SK-N-SH treated with all-trans-retinoic acid at 6 μM for 48 hours (cell line): ENCODE data around the gene TMC7.

ENCODE experiments used
- ATAC-seq: fragments of 200-7000 bp; cut with Tn5 transposase; 3 replicates; pipeline ENCODE4 v1.9.1; 2020; ENCODE audit warnings: mild to moderate bottlenecking, moderate library complexity
- ARNTL ChIP-seq: fragments of 450-650 bp; formaldehyde crosslinking; IDR thresholded peaks from 2 replicates; pipeline ENCODE4 v1.5.0; 2020; ENCODE audit warnings: low read depth, mild to moderate bottlenecking, moderate library complexity, borderline replicate concordance
- BACH2 ChIP-seq: fragments of 250-450 bp; sonication (Bioruptor Pico); IDR thresholded peaks from 2 replicates; pipeline ENCODE4 v1.9.0; 2021; ENCODE audit warnings: mild to moderate bottlenecking, borderline replicate concordance
- CSDC2 ChIP-seq: fragments of 250-450 bp; sonication (Bioruptor Pico); IDR thresholded peaks from 2 replicates; pipeline ENCODE4 v1.5.0; 2020; ENCODE audit warnings: mild to moderate bottlenecking, moderate library complexity
- ESRRG ChIP-seq: fragments of 250-450 bp; sonication (Bioruptor Pico); IDR thresholded peaks from 2 replicates; pipeline ENCODE4 v1.6.1; 2021; ENCODE audit warnings: mild to moderate bottlenecking
- GLIS3 ChIP-seq: fragments of 250-450 bp; sonication (Bioruptor Pico); IDR thresholded peaks from 2 replicates; pipeline ENCODE4 v1.5.0; 2020; ENCODE audit warnings: mild to moderate bottlenecking, moderate library complexity
- ISL1 ChIP-seq: fragments of 250-450 bp; sonication (Bioruptor Pico); IDR thresholded peaks from 2 replicates; pipeline ENCODE4 v2.1.2; 2022; ENCODE audit warnings: mild to moderate bottlenecking, moderate library complexity
- PPARA ChIP-seq: fragments of 250-450 bp; sonication (Bioruptor Pico); IDR thresholded peaks from 2 replicates; pipeline ENCODE4 v1.5.0; 2020; ENCODE audit warnings: mild to moderate bottlenecking, borderline replicate concordance
- RARB ChIP-seq: fragments of 250-450 bp; sonication (Bioruptor Pico); IDR thresholded peaks from 2 replicates; pipeline ENCODE4 v1.8.0; 2021; ENCODE audit warnings: mild to moderate bottlenecking, moderate library complexity
- SNAI2 ChIP-seq: fragments of 250-450 bp; sonication (Bioruptor Pico); IDR thresholded peaks from 2 replicates; pipeline ENCODE4 v1.5.0; 2020; ENCODE audit warnings: mild to moderate bottlenecking, moderate library complexity
- TCF4 ChIP-seq: fragments of 250-450 bp; sonication (Bioruptor Pico); IDR thresholded peaks from 2 replicates; pipeline ENCODE4 v1.8.0; 2021; ENCODE audit warnings: mild to moderate bottlenecking, moderate library complexity, borderline replicate concordance
- TOX ChIP-seq: fragments of 250-450 bp; sonication (Bioruptor Pico); IDR thresholded peaks from 2 replicates; pipeline ENCODE4 v1.8.0; 2021; ENCODE audit warnings: mild to moderate bottlenecking, moderate library complexity, borderline replicate concordance
- ZC3H10 ChIP-seq: fragments of 250-450 bp; sonication (Bioruptor Pico); IDR thresholded peaks from 2 replicates; pipeline ENCODE4 v1.5.1; 2021; ENCODE audit warnings: mild to moderate bottlenecking, moderate library complexity
- ZFP3 ChIP-seq: fragments of 250-450 bp; sonication (Bioruptor Pico); IDR thresholded peaks from 2 replicates; pipeline ENCODE4 v1.5.0; 2020; ENCODE audit warnings: mild to moderate bottlenecking, moderate library complexity
- ZFP30 ChIP-seq: fragments of 450-650 bp; formaldehyde crosslinking; IDR thresholded peaks from 2 replicates; pipeline ENCODE4 v1.5.0; 2022; ENCODE audit warnings: mild to moderate bottlenecking, moderate library complexity
- ZNF565 ChIP-seq: fragments of 450-650 bp; formaldehyde crosslinking; conservative IDR thresholded peaks from 2 replicates; pipeline ENCODE4 v1.5.0; 2020; ENCODE audit warnings: low read depth, mild to moderate bottlenecking, moderate library complexity
- ZNF70 ChIP-seq: fragments of 450-650 bp; formaldehyde crosslinking; IDR thresholded peaks from 2 replicates; pipeline ENCODE4 v1.5.0; 2020; ENCODE audit warnings: mild to moderate bottlenecking, moderate library complexity
- ZNF8 ChIP-seq: fragments of 450-650 bp; formaldehyde crosslinking; IDR thresholded peaks from 2 replicates; pipeline ENCODE4 v1.5.0; 2020; ENCODE audit warnings: mild to moderate bottlenecking, moderate library complexity
- TF ChIP-seq, protein P1 (sequence below): fragments of 250-450 bp; sonication (Bioruptor Pico); IDR thresholded peaks from 2 replicates; pipeline ENCODE4 v1.8.0; 2021; ENCODE audit warnings: low read depth, mild to moderate bottlenecking, moderate library complexity, borderline replicate concordance
- TF ChIP-seq, protein P2 (sequence below): fragments of 250-450 bp; sonication (Bioruptor Pico); IDR thresholded peaks from 2 replicates; pipeline ENCODE4 v1.5.1; 2020; ENCODE audit warnings: low read depth, mild to moderate bottlenecking, moderate library complexity
- TF ChIP-seq, protein P3 (sequence below): fragments of 250-450 bp; sonication (Bioruptor Pico); IDR thresholded peaks from 2 replicates; pipeline ENCODE4 v1.5.0; 2020; ENCODE audit warnings: mild to moderate bottlenecking, moderate library complexity
- TF ChIP-seq, protein P4 (sequence below): fragments of 250-450 bp; sonication (Bioruptor Pico); IDR thresholded peaks from 2 replicates; pipeline ENCODE4 v1.5.1; 2021; ENCODE audit warnings: mild to moderate bottlenecking, moderate library complexity
- TF ChIP-seq, protein P5 (sequence below): fragments of 250-450 bp; sonication (Bioruptor Pico); IDR thresholded peaks from 2 replicates; pipeline ENCODE4 v1.8.0; 2020; ENCODE audit warnings: mild to moderate bottlenecking, moderate library complexity, borderline replicate concordance

Gene TMC7

DNA sequence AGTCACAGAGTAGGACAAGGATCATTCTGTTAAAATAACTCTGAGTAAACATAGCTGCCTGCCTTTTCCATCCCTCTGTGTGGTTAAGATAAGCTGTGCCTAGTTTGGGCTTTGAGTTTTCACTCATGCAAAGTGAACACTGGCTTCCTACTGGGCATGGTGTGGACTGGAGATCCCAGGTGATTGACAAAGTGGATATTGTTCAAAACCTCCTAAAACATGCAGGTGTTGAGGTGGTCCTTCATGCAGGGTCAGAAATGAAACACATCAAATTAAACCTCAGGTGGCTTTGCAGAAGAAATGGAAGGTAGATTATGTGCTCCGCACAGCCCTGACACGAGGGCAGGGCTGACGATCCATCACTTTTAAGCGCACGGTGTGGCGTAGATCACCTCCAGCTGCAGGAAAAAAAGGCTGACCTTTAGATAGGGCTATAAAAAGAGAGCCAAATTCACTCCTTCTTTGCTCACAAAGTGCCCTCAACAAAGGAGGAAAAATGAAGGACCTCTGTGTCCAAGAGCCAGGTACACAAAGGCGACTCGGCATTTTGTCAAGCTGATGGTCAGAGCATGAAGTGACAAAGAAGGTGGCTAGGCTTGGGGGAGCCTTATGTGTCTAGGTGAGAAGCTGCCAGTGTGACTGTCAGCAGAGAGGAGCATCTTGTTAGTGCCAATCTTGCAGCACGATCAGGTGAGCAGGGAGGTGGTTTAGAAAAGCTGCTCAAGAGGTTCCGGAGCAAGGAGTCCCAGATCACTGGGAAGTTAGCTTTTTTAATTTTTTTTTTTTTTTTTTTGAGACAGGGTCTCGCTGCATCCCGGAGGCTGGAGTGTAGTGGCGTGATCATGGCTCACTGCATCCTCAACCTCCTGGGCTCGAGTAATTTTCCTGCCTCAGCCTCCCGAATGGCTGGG, 110.2 kb downstream of the TMC7 start:
- ATAC-seq = no peak

DNA sequence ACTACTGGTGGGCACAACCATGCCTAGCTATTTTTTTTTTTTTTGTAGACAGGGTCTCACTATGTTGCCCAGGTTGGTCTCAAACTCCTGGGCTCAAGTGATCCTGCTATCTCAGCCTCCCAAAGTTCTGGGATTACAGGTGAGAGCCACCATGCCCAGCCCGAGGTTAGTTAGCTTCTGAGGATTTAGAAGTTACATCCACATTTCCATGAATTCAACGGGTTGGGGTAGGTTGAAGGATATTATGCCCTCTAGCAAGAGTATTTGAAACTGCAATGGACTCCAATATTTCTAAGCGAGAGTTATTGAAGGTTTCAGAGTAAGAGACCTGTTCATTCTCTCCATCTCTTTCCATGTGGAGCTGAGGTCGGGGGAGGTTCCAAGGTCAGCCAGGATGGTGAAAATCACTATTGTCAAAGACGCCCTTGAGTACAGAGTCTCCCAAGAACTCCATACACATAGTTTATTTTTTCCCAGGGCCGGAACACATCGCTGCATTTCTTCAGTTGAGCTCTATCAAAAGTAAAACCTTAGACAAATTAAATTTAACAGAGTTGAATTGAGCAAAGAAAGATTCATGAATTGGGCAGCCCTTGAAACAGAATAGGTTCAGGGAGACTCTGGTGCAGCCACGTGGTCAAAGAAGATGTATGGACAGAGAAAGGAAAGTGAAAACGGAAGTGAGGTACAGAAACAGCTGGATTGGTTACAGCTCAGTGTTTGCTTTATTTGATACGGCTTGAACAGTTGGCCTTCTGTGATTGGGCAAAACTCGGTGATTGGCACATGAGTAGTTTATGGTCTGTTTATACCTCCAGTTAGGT, 111.0 kb downstream of the TMC7 start:
- ATAC-seq = no peak
- no peak for TF ChIP-seq GLIS3 (CRISPR knock-in tag)
- TF ChIP-seq ARNTL = no peak
- TF ChIP-seq, protein P1, sequence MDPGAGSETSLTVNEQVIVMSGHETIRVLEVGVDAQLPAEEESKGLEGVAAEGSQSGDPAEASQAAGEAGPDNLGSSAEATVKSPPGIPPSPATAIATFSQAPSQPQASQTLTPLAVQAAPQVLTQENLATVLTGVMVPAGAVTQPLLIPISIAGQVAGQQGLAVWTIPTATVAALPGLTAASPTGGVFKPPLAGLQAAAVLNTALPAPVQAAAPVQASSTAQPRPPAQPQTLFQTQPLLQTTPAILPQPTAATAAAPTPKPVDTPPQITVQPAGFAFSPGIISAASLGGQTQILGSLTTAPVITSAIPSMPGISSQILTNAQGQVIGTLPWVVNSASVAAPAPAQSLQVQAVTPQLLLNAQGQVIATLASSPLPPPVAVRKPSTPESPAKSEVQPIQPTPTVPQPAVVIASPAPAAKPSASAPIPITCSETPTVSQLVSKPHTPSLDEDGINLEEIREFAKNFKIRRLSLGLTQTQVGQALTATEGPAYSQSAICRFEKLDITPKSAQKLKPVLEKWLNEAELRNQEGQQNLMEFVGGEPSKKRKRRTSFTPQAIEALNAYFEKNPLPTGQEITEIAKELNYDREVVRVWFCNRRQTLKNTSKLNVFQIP (CRISPR knock-in tag) = no peak
- TF ChIP-seq SNAI2 (CRISPR knock-in tag) = no peak
- no peak for TF ChIP-seq ZNF70 (CRISPR knock-in tag)
- no peak for TF ChIP-seq ZFP3
- TF ChIP-seq TCF4 (CRISPR knock-in tag) = no peak

More for the DNA sequence above, 110.2 kb downstream of the TMC7 start:
- TF ChIP-seq ZFP30 (no peak), ESRRG (no peak), BACH2 (CRISPR knock-in tag) (no peak), ZC3H10 (no peak), RARB (CRISPR knock-in tag) (no peak), CSDC2 (CRISPR knock-in tag) (no peak), TOX (CRISPR knock-in tag) (no peak), ZFP3 (no peak), ZNF8 (CRISPR knock-in tag) (no peak), ISL1 (CRISPR knock-in tag) (no peak), PPARA (no peak)
- TF ChIP-seq, protein P1 (CRISPR knock-in tag) = no peak
- TF ChIP-seq, protein P2, sequence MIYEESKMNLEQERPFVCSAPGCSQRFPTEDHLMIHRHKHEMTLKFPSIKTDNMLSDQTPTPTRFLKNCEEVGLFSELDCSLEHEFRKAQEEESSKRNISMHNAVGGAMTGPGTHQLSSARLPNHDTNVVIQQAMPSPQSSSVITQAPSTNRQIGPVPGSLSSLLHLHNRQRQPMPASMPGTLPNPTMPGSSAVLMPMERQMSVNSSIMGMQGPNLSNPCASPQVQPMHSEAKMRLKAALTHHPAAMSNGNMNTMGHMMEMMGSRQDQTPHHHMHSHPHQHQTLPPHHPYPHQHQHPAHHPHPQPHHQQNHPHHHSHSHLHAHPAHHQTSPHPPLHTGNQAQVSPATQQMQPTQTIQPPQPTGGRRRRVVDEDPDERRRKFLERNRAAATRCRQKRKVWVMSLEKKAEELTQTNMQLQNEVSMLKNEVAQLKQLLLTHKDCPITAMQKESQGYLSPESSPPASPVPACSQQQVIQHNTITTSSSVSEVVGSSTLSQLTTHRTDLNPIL = no peak
- TF ChIP-seq, all 23 proteins: peak for 0

DNA sequence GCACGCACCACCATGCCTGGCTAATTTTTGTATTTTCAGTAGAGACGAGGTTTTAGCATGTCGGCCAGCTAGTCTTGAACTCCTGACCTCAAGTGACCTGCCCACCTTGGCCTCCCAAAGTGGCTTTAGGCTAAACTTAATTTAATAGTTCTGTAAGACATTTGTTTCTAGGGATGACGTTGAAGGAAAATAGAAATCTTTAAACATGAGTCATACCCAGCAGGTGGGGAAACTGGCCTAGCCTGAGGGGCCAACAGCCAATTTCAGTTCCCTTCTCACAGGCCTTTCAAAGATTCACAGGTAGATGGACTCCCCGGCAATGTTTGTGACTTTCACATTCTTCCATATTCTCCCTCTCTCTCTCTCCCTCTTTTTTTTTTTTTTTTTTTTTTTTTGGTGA, 111.9 kb downstream of the TMC7 start:
- no peak for ATAC-seq
- no peak for TF ChIP-seq ESRRG
- TF ChIP-seq, protein P3, sequence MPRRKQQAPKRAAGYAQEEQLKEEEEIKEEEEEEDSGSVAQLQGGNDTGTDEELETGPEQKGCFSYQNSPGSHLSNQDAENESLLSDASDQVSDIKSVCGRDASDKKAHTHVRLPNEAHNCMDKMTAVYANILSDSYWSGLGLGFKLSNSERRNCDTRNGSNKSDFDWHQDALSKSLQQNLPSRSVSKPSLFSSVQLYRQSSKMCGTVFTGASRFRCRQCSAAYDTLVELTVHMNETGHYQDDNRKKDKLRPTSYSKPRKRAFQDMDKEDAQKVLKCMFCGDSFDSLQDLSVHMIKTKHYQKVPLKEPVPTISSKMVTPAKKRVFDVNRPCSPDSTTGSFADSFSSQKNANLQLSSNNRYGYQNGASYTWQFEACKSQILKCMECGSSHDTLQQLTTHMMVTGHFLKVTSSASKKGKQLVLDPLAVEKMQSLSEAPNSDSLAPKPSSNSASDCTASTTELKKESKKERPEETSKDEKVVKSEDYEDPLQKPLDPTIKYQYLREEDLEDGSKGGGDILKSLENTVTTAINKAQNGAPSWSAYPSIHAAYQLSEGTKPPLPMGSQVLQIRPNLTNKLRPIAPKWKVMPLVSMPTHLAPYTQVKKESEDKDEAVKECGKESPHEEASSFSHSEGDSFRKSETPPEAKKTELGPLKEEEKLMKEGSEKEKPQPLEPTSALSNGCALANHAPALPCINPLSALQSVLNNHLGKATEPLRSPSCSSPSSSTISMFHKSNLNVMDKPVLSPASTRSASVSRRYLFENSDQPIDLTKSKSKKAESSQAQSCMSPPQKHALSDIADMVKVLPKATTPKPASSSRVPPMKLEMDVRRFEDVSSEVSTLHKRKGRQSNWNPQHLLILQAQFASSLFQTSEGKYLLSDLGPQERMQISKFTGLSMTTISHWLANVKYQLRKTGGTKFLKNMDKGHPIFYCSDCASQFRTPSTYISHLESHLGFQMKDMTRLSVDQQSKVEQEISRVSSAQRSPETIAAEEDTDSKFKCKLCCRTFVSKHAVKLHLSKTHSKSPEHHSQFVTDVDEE = no peak
- TF ChIP-seq ZFP30 = no peak
- TF ChIP-seq, protein P4, sequence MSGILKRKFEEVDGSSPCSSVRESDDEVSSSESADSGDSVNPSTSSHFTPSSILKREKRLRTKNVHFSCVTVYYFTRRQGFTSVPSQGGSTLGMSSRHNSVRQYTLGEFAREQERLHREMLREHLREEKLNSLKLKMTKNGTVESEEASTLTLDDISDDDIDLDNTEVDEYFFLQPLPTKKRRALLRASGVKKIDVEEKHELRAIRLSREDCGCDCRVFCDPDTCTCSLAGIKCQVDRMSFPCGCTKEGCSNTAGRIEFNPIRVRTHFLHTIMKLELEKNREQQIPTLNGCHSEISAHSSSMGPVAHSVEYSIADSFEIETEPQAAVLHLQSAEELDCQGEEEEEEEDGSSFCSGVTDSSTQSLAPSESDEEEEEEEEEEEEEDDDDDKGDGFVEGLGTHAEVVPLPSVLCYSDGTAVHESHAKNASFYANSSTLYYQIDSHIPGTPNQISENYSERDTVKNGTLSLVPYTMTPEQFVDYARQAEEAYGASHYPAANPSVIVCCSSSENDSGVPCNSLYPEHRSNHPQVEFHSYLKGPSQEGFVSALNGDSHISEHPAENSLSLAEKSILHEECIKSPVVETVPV (CRISPR knock-in tag) = no peak
- TF ChIP-seq, protein P5, sequence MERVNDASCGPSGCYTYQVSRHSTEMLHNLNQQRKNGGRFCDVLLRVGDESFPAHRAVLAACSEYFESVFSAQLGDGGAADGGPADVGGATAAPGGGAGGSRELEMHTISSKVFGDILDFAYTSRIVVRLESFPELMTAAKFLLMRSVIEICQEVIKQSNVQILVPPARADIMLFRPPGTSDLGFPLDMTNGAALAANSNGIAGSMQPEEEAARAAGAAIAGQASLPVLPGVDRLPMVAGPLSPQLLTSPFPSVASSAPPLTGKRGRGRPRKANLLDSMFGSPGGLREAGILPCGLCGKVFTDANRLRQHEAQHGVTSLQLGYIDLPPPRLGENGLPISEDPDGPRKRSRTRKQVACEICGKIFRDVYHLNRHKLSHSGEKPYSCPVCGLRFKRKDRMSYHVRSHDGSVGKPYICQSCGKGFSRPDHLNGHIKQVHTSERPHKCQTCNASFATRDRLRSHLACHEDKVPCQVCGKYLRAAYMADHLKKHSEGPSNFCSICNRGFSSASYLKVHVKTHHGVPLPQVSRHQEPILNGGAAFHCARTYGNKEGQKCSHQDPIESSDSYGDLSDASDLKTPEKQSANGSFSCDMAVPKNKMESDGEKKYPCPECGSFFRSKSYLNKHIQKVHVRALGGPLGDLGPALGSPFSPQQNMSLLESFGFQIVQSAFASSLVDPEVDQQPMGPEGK (CRISPR knock-in tag) = no peak
- TF ChIP-seq ZNF565 = no peak
- TF ChIP-seq GLIS3 (CRISPR knock-in tag) = no peak
- TF ChIP-seq TOX (CRISPR knock-in tag) = no peak
- no peak for TF ChIP-seq ARNTL
- no peak for TF ChIP-seq TCF4 (CRISPR knock-in tag)
- TF ChIP-seq, protein P2 = no peak
- TF ChIP-seq SNAI2 (CRISPR knock-in tag) = no peak
